Epithelial cell of esophagus (primary cell): ENCODE results near the gene IGSF5.

Experiments
- DNase-seq: peaks from one replicate; pipeline ENCODE4 v3.0.0; 2010; ENCODE audit warnings: low read depth
- H3K4me3 ChIP-seq: 2 replicates; pipeline ENCODE4 v1.5.1; 2011; ENCODE audit warnings: mild to moderate bottlenecking, low read length, control low read depth
- CTCF ChIP-seq: IDR thresholded peaks from 2 replicates; pipeline ENCODE4 v1.5.1; 2011; ENCODE audit warnings: low read depth, mild to moderate bottlenecking, low read length, control low read depth, inconsistent platforms; ENCODE audit not compliant: insufficient read depth; ENCODE audit errors: missing control alignments

IGSF5 gene

GRCh38 chr21:39850333-39850732 lies 105.3 kb downstream of the IGSF5 start:
- DNase-seq: no peak
- no peak for TF ChIP-seq CTCF
- H3K4me3 ChIP-seq: no peak overlapping the region

GRCh38 chr21:39851002-39851618 lies 106.1 kb downstream of the IGSF5 start:
- TF ChIP-seq CTCF: no peak
- no peak overlapping the region for H3K4me3 ChIP-seq
- DNase-seq: no peak
